CD4-positive, alpha-beta T cell (primary cell): ENCODE results near the gene FILIP1. TPM values are rescaled to one million over a fixed set of nuclear protein-coding genes. Genes with fewer than 3 reads are reported as not detected.

Experiments used
- ATAC-seq: fragments of 200-7000 bp; cut with Tn5 transposase; one replicate; pipeline ENCODE4 v1.10.0; 2022; ENCODE audit warnings: mild to moderate bottlenecking; ENCODE audit not compliant: poor library complexity
- CTCF ChIA-PET: fragments of 350-600 bp; sonication (Branson Sonifier 250); formaldehyde crosslinking; loops from one replicate; lab custom pipeline; 2021; ENCODE audit warnings: antibody characterized with exemption, inconsistent platforms; lab: Charles Lee
- POLR2A ChIA-PET: fragments of 350-600 bp; sonication (Branson Sonifier 250); formaldehyde crosslinking; loops from one replicate; lab custom pipeline; 2021; ENCODE audit warnings: antibody characterized with exemption, inconsistent platforms; lab: Charles Lee
- DNase-seq, 14 experiments: peaks; one replicate each; pipeline ENCODE4 v3.0.0-alpha.2; 2013 to 2020; ENCODE audit warnings: mixed read lengths in 2 of 14
- H3K27ac ChIP-seq, 2 donors: one replicate each; pipeline versions ENCODE4 v1.5.1 to v1.7.0; 2013; ENCODE audit warnings: low read length in 2 of 2, low read depth in 1 of 2, mild to moderate bottlenecking in 1 of 2
- H3K27me3 ChIP-seq, 2 experiments: 1 replicate in 1 of 2; 2 replicates in 1 of 2; pipeline versions ENCODE4 v1.6.1 to v1.7.0; 2013; ENCODE audit warnings: low read length in 2 of 2, control low read depth in 1 of 2, mild to moderate bottlenecking in 1 of 2, moderate library complexity in 1 of 2; ENCODE audit not compliant: insufficient read depth in 2 of 2, control insufficient read depth in 1 of 2
- H3K36me3 ChIP-seq: one replicate; pipeline ENCODE4 v1.6.1; 2013; ENCODE audit warnings: low read length, control low read depth; ENCODE audit not compliant: insufficient read depth
- H3K4me1 ChIP-seq: one replicate; pipeline ENCODE4 v1.6.1; 2013; ENCODE audit warnings: low read length, control low read depth; ENCODE audit not compliant: insufficient read depth
- H3K4me3 ChIP-seq: one replicate; pipeline ENCODE4 v1.5.1; 2013; ENCODE audit warnings: mild to moderate bottlenecking, low read length, moderate library complexity
- H3K9me3 ChIP-seq, 2 experiments: 1 replicate in 1 of 2; 2 replicates in 1 of 2; pipeline versions ENCODE4 v1.6.1 to v1.7.0; 2013; ENCODE audit warnings: low read length in 2 of 2, mild to moderate bottlenecking in 2 of 2, control low read depth in 1 of 2, moderate library complexity in 1 of 2; ENCODE audit not compliant: control insufficient read depth in 1 of 2, insufficient read depth in 1 of 2
- H3K27ac Mint-ChIP-seq: one replicate; pipeline ENCODE4 v1.8.0; 2020; ENCODE audit warnings: mixed read lengths
- H3K27me3 Mint-ChIP-seq: one replicate; pipeline ENCODE4 v1.8.0; 2021; ENCODE audit warnings: mixed read lengths
- H3K36me3 Mint-ChIP-seq: one replicate; pipeline ENCODE4 v1.8.0; 2021; ENCODE audit warnings: low read depth, mixed read lengths
- H3K4me1 Mint-ChIP-seq: one replicate; pipeline ENCODE4 v1.8.0; 2021; ENCODE audit warnings: low read depth, mixed read lengths
- H3K4me3 Mint-ChIP-seq: one replicate; pipeline ENCODE4 v1.8.0; 2020; ENCODE audit warnings: mild to moderate bottlenecking, mixed read lengths
- H3K9me3 Mint-ChIP-seq: one replicate; pipeline ENCODE4 v1.8.0; 2020; ENCODE audit warnings: mixed read lengths
- CTCF ChIP-seq: fragments of 200-600 bp; IDR thresholded peaks from one replicate; pipeline ENCODE4 v1.8.0; 2022; ENCODE audit warnings: antibody characterized with exemption, mild to moderate bottlenecking
- intact Hi-C, 2 experiments: fragments of 100-400 bp; cut with DNase I in 1 of 2; cut with micrococcal nuclease in 1 of 2; formaldehyde crosslinking; loops; one replicate each; pipeline versions ENCODE4 v1.15.1 to v1.9.0; 2023 to 2025; cut with DNase I, micrococcal nuclease
- total RNA-seq, 174 experiments: library from RNA in 2 of 174; stranded (reverse) in 2 of 174; gene quantifications; one replicate each; pipeline ENCODE4 v1.2.3 and lab custom pipeline; 2021 to 2026

FILIP1 gene
- total RNA-seq, 2 experiments from 2014 or later, result 0.06 TPM; not detected in 1

GRCh38 chr6:75285283-75285639, 208.3 kb downstream of the FILIP1 start:
- CTCF ChIA-PET, result interaction anchor here (1.3 to 1.4 kb wide), 2 partner anchors 41 to 1631 kb away, joined by 3 read pairs; partner anchors contain the start of genes COX7A2 and SLC17A5
- Mint-ChIP-seq H3K4me3 (no peak overlapping the region), H3K27me3 (no peaks in the 10 kb centered on the region), H3K9me3 (no peaks in the 10 kb centered on the region), H3K4me1 (peaks cover 42% of the 10 kb centered on the region), H3K27ac (no peak overlapping the region), H3K36me3 (peaks cover 4% of the 10 kb centered on the region)
- intact Hi-C loops, result loop anchor here (1.0 to 2.0 kb wide), 4 partner anchors 18 to 1630 kb away; partner anchors contain the start of gene COX7A2 (in 1 of the 2)
- ATAC-seq (no peak), DNase-seq (peak in 1 of 14 experiments; percentile 33)
- H3K9me3 ChIP-seq, result no peaks in the 10 kb centered on the region
- peak overlapping the region; percentile 76 to 85 for H3K27ac ChIP-seq
- TF ChIP-seq CTCF, result no peak
- peaks cover 1% of the 10 kb centered on the region for H3K36me3 ChIP-seq
- H3K4me3 ChIP-seq, result peak overlapping the region; percentile 78
- POLR2A ChIA-PET, result interaction anchor here (0.6 to 3.7 kb wide), 10 partner anchors 10 to 1699 kb away, joined by 3 to 61 read pairs (median 5); partner anchors contain the start of genes COX7A2, SENP6 and SLC17A5
- H3K4me1 ChIP-seq, result peaks cover 9% of the 10 kb centered on the region
- no peaks in the 10 kb centered on the region for H3K27me3 ChIP-seq

DNA sequence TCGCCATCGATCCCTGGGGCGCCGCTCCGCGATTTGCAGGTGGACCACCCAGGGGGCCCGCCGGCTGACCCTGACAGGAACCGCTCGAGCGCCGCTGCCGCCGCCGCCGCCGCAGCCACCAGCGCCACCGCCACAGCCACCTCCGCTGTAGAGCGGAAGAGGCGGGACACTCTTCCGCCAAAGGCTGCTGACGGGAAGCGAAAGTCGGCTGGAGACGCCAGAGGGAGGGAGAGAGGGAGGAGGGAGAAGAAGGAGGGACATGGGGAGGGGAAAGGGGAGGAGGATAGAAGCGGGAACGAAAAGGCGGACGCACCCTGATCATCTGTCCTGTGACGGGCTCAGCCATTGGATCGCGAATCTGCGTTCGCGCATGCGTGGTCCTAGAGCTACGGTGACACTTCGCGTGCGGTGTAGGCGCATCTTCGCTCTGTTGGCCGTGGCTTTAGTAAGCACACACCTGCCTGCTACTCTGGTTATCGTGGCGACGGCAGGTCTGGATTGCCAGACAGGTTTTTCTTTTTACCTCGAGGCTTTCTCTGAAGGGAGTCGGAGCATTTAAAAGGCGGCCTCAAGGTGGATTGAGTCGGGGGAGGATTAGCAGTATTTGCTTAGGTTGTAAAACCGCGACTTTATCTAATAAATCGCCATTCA, 208.8 kb downstream of the FILIP1 start, which contains the start of gene TMEM30A:
Gene TMEM30A (minus strand): TSS at position 161 of the 651 bp plus-strand sequence. CDS start 154 bp downstream, at position 7.
- H3K9me3 Mint-ChIP-seq, result no peaks in the 10 kb centered on the region
- H3K4me3 Mint-ChIP-seq, result no peak within 1 kb of the TSS
- no peaks in the 10 kb centered on the region for H3K9me3 ChIP-seq
- H3K27ac Mint-ChIP-seq, result no peak within 1 kb of the TSS
- H3K4me1 ChIP-seq, result peaks cover 9% of the 10 kb centered on the region
- intact Hi-C loops, result loop anchor here (1.0 to 5.0 kb wide), 5 partner anchors 18 to 1630 kb away; partner anchors contain the start of genes COX7A2 (in 1 of the 2) and SENP6 (in 1 of the 2)
- peak within 1 kb of the TSS; percentile 78 for H3K4me3 ChIP-seq
- TF ChIP-seq CTCF, result no peak
- no peaks in the 10 kb centered on the region for H3K36me3 ChIP-seq
- H3K27me3 Mint-ChIP-seq, result no peaks in the 10 kb centered on the region
- CTCF ChIA-PET, result interaction anchor here (1.3 to 1.6 kb wide), 5 partner anchors 18 to 1630 kb away, joined by 3 to 4 read pairs (median 3); partner anchors contain the start of genes COX7A2 and SLC17A5
- POLR2A ChIA-PET, result interaction anchor here (0.6 to 3.7 kb wide), 13 partner anchors 9 to 1833 kb away, joined by 3 to 61 read pairs (median 4); partner anchors contain the start of genes COX7A2, SENP6 and SLC17A5
- H3K27ac ChIP-seq, result peak within 1 kb of the TSS; percentile 76 to 85
- peak; percentile 90 to 100 (median 95) for DNase-seq
- no peaks in the 10 kb centered on the region for H3K27me3 ChIP-seq
- H3K4me1 Mint-ChIP-seq, result peaks cover 47% of the 10 kb centered on the region
- peaks cover 4% of the 10 kb centered on the region for H3K36me3 Mint-ChIP-seq
- ATAC-seq, result peak; percentile 96

DNA sequence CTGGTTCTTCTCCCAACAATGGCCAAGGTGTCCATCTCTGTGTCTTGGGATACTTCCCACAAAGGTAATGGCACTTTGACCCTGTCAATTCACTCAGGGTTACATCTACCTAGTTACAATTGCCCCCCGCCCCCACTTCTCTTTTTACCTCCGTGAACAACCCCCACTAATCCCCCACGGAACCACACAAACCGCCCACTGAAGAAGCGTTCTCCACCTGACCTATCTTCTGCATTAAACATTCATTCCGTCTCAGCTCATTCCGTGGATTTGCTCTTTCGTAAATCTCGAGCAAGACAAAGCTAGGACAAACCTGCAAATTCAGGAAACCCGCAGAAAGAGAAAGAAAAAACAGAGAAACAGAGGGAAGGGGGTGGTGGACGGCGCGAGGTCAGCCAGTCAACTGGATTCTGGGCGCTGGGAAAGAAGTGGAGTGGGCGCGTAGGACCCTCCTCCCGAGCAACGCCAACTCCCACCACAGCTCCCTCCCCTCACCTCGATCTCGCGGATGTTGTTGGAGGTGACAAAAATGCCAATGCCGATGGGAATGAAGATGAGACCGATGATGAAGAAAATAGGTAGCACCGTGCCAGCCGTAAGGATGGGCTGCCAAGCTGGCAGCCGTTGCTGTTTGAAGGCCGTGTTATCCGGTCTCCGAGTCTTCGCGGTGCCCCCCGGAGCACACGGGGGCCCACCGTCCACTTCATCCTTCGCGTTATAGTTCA, 209.5 kb downstream of the FILIP1 start:
- peak overlapping the region; percentile 78 for H3K4me3 ChIP-seq

More for the DNA sequence above, 209.5 kb downstream of the FILIP1 start:
- Histone ChIP-seq H3K9me3 (no peaks in the 10 kb centered on the region), H3K4me1 (peaks cover 9% of the 10 kb centered on the region), H3K36me3 (no peaks in the 10 kb centered on the region), H3K27ac (peak overlapping the region; percentile 67 to 76), H3K27me3 (no peaks in the 10 kb centered on the region)
- Mint-ChIP-seq H3K36me3 (peaks cover 4% of the 10 kb centered on the region), H3K27ac (no peak overlapping the region), H3K9me3 (no peaks in the 10 kb centered on the region), H3K27me3 (no peaks in the 10 kb centered on the region), H3K4me3 (no peak overlapping the region), H3K4me1 (peaks cover 54% of the 10 kb centered on the region)
- DNase-seq (peak in 5 of 14 experiments; percentile 5 to 46 (median 19)), ATAC-seq (peak; percentile 6)
- ChIA-PET CTCF (interaction anchor here (1.4 to 1.6 kb wide), 4 partner anchors 17 to 1630 kb away, joined by 3 to 4 read pairs (median 4); partner anchors contain the start of gene SLC17A5), POLR2A (interaction anchor here (0.5 to 3.7 kb wide), 13 partner anchors 8 to 1833 kb away, joined by 3 to 61 read pairs (median 4); partner anchors contain the start of genes COX7A2, SENP6 and SLC17A5)
- no peak for TF ChIP-seq CTCF
- intact Hi-C loops, result loop anchor here (2.0 to 5.0 kb wide), 4 partner anchors 17 to 1629 kb away; partner anchors contain the start of gene SENP6 (in 1 of the 2)
